Ammon's horn (tissue), 1 donor: ENCODE measurements around the gene DDAH1.

ENCODE experiments used
- DNase-seq: peaks from one replicate; pipeline ENCODE4 v3.0.0-alpha.2; 2016; ENCODE audit warnings: low spot score

DDAH1 gene

GRCh38 chr1:85393490-85393889 lies 71.5 kb downstream of the DDAH1 start:
- DNase-seq = no peak

DNA sequence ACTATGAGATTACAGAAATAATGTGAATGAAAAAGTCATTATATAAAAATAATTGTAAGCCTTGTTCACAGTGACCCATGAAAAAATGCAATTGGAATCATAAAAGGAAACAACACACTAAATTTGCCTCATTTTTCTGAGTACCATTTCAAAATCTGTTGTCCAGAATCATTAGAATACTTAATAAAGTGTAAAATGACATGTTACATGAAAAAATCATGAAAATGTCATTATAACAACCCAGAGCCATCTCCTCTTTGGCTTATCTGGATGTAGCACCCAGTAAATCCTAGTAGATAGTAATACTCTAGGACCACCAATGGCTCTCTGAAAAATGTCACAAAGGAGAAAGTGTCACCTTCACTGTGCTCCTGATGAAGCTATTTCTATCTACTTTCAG lies 76.5 kb downstream of the DDAH1 start:
- no peak for DNase-seq

- DNase-seq = no peak
These were observed 77.2 kb downstream of the DDAH1 start for GRCh38 chr1:85387781-85388180.

- DNase-seq = no peak
These were observed 78.8 kb downstream of the DDAH1 start for GRCh38 chr1:85386068-85386722.

- DNase-seq = no peak
These were observed 85.5 kb downstream of the DDAH1 start for GRCh38 chr1:85379203-85380136.

DNA sequence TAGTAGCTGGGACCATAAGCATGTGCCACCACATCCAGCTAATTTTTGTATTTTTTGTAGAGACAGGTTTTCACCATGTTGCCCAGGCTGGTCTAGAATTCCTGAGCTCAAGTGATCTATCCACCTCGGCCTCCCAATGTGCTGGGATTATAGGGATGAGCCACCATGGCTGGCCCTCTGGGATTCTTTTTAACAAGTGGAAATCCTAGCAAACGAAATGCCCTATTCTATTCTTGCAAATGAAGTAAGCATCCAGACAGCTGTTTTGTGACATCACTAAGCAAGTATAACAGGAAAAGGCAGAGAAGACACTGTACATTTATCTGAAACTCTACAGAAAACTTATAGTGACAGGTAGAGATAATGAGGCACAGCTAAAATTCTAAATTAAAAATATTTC lies 86.4 kb downstream of the DDAH1 start:
- no peak for DNase-seq

DNA sequence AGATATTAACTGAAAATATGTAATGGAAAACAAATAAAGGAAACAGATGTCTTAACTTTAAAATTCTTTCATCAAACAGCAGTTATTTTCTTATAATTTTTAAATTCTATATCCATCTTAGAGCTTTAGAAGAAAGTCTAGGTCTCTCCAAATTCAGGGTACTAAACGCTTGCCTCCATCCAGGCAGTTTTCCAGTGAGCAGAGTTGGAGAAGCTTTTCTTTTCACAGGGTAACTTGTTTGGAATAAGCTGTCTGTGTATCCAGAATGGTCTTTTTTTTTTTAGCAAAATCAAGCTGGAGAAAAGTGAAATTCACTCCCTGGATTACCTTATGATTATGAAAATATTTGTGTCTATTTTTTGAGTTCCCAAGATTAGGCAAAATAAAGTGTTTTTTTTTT lies 88.6 kb downstream of the DDAH1 start:
- DNase-seq = peak; percentile 13

GRCh38 chr1:85375493-85375892 lies 89.5 kb downstream of the DDAH1 start:
- no peak for DNase-seq

- DNase-seq = no peak
These were observed 90.8 kb downstream of the DDAH1 start for GRCh38 chr1:85374160-85374559.

DNA sequence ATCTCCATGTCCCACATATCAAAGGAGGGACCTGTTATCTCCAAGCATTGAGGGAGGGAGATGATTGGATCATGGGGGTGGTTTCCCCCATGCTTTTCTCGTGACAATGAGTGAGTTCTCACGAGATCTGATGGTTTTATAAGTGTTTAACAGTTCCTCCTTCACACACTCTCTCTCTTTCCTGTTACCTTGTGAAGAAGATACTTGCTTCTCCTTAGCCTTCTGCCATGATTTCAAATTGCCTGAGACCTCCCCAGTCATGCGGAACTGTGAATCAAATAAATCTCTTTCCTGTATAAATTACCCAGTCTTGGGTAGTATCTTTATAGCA lies 91.6 kb downstream of the DDAH1 start:
- DNase-seq = no peak

GRCh38 chr1:85372683-85373377 lies 92.1 kb downstream of the DDAH1 start:
- no peak for DNase-seq

- DNase-seq = no peak
These were observed 93.9 kb downstream of the DDAH1 start for GRCh38 chr1:85371021-85371420.

GRCh38 chr1:85368073-85368770 lies 96.7 kb downstream of the DDAH1 start:
- DNase-seq = no peak

GRCh38 chr1:85366391-85367170 lies 98.4 kb downstream of the DDAH1 start:
- no peak for DNase-seq

- no peak for DNase-seq
These were observed 99.1 kb downstream of the DDAH1 start for GRCh38 chr1:85365851-85366250.

GRCh38 chr1:85363521-85363920 lies 101.4 kb downstream of the DDAH1 start:
- no peak for DNase-seq

- DNase-seq = no peak
These were observed 101.9 kb downstream of the DDAH1 start for GRCh38 chr1:85363092-85363491.

DNA sequence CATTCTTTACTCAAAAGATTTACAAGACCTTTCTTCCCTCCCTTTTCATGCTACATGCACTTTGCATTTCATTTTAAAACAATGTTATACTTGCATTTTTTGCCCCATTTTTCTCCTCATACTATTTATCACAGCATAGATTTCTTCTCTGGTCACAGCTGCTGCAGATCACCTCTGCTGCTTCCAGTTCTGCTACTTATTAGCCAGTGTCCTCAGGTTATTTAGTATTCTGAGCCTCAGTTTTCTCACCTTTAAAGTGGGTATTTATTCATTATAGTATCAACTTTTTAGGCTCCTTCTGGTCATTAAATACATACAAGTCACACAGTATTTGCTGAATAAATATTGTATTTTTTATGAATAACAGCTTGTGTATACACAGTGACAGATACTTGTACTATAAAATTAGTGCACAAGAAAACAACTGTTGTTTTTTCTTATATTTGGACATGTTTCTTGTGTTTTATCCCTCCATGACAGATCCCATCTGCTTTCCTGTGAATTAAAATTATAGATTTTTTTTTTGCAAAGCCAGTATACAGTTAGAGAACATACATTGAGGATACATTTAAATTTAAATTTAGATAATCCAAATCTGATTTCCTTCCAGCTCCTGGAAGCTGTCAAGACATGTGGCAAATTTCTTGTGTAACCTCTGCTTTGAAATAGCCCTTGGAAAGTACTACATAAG lies 103.2 kb downstream of the DDAH1 start:
- no peak for DNase-seq

DNA sequence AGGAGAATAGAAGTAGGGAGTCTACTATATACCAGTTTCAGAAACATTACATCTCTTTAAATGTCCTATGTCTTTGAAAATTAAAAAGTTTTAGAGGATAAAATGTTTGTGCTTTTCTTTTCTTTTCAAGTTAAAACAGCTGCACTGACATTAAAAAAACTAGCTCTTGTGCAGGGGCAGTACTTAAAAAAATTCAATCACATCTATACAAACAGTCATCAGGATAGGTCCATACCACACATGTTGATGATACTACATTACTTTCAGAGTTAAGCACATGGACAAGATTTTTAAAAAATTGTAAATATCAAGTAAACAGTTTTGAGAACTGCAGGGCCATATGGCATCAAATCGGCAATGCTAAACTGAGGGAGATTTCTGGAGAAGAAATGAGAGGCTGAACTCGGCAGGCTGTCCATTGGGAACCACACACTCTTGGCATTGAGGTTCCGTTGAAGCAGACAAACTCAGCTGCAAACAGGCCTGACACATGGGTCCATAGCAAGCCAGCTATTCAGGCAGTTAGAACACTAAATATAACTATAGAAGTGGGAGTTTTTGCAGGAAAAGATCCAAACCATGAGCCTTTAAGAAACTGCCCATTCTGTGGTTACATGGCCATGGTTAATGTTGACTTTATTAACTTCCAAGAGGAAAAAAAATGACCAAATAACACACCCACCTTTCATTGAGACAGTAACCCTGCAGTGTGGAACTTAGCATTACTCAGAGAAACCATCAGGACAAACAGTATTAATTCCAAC lies 104.0 kb downstream of the DDAH1 start:
- peak; percentile 24 for DNase-seq
